Spleen (tissue), 11 donors: ENCODE measurements around the gene OBSCN. TPM values are rescaled to one million over a fixed set of nuclear protein-coding genes. Genes with fewer than 3 reads are reported as not detected.

Experiments used
- DNase-seq: peaks from one replicate; pipeline ENCODE4 v3.0.0-alpha.2; 2020
- H3K27ac ChIP-seq, 8 donors: fragments of 200-600 bp; sonication (generic) in 7 of 8; 1 replicate in 4 of 8; 2 replicates in 4 of 8; pipeline versions ENCODE4 v1.5.0 to v1.8.0; 2016 to 2021; ENCODE audit warnings: inconsistent platforms in 4 of 8, mild to moderate bottlenecking in 4 of 8, moderate library complexity in 1 of 8
- H3K27me3 ChIP-seq, 7 donors: fragments of 200-600 bp; sonication (generic) in 6 of 7; replicated peaks in 1 of 7; 1 replicate in 4 of 7; 2 replicates in 3 of 7; pipeline versions ENCODE4 v1.5.0 to v1.8.0; 2016 to 2021; ENCODE audit warnings: inconsistent platforms in 3 of 7, mild to moderate bottlenecking in 1 of 7
- H3K36me3 ChIP-seq, 6 donors: fragments of 200-600 bp; sonication (generic) in 5 of 6; 1 replicate in 4 of 6; 2 replicates in 2 of 6; pipeline versions ENCODE4 v1.5.0 to v1.8.0; 2016 to 2021; ENCODE audit warnings: inconsistent platforms in 2 of 6
- H3K4me1 ChIP-seq, 6 donors: fragments of 200-600 bp; sonication (generic) in 5 of 6; 1 replicate in 3 of 6; 2 replicates in 3 of 6; pipeline versions ENCODE4 v1.5.0 to v1.8.0; 2016 to 2021; ENCODE audit warnings: inconsistent platforms in 3 of 6
- H3K4me3 ChIP-seq, 8 donors: fragments of 200-600 bp; sonication (generic) in 7 of 8; 1 replicate in 4 of 8; 2 replicates in 4 of 8; pipeline versions ENCODE4 v1.5.0 to v1.8.0; 2016 to 2021; ENCODE audit warnings: inconsistent platforms in 4 of 8, mild to moderate bottlenecking in 4 of 8, moderate library complexity in 2 of 8
- H3K9me3 ChIP-seq, 8 donors: fragments of 200-600 bp; sonication (generic) in 7 of 8; 1 replicate in 4 of 8; 2 replicates in 4 of 8; pipeline versions ENCODE4 v1.5.0 to v1.8.0; 2016 to 2021; ENCODE audit warnings: inconsistent platforms in 4 of 8
- CTCF ChIP-seq, 11 experiments: fragments of 200-600 bp in 7 of 11; fragments of 450-650 bp in 4 of 11; sonication (generic) in 4 of 11; IDR thresholded peaks in 8 of 11; conservative IDR thresholded peaks in 3 of 11; 1 replicate in 7 of 11; 2 replicates in 4 of 11; pipeline versions ENCODE4 v1.4.0 to v1.8.0; 2016 to 2021; ENCODE audit warnings: antibody characterized with exemption in 11 of 11, inconsistent platforms in 4 of 11, mild to moderate bottlenecking in 1 of 11
- POLR2A ChIP-seq, 3 donors: fragments of 450-650 bp; IDR thresholded peaks; one replicate each; pipeline ENCODE4 v1.5.1; 2017; ENCODE audit warnings: antibody characterized with exemption in 3 of 3, mild to moderate bottlenecking in 1 of 3
- POLR2AphosphoS5 ChIP-seq, 3 donors: sonication (generic); formaldehyde crosslinking; IDR thresholded peaks; one replicate each; pipeline ENCODE4 v1.5.1; 2017; ENCODE audit warnings: antibody characterized with exemption in 3 of 3
- WGBS, 5 donors: extraction: QIAGEN DNeasy Blood & Tissue Kit in 3 of 5; methylation state at CpG; one replicate each; pipeline versions ENCODE4 v1.1.5 to v1.1.7; 2013 to 2018; 5-methylcytosine and 5-hydroxymethylcytosine counted together
- intact Hi-C: fragments of 100-400 bp; cut with DNase I; formaldehyde crosslinking; loops from one replicate; pipeline ENCODE4 v1.15.0; 2023; ENCODE audit warnings: low total_unique reads
- polyA plus RNA-seq, 3 donors: library from polyadenylated mRNA; stranded (reverse); fragments of 200-250 nt; gene quantifications; one replicate each; pipeline ENCODE4 v1.2.1, GENCODE V29; 2013
- total RNA-seq, 7 donors: library from RNA; depleted of rRNA in 3 of 7; stranded (reverse); fragments of >200 nt in 3 of 7; fragmentation: NEBNext Ultra II Directional in 4 of 7; extraction: Animal tissue kit (Norgen Biotek cat#: 25700) in 4 of 7; gene quantifications; one replicate each; pipeline versions ENCODE4 v1.1.0 to v1.2.1, GENCODE V29; 2016 to 2021
- donor health status: healthy with polysubstance abuse.
- donor health status: DM: no; HTN: no; CAD: no; lungs with moderate emphysema.
- donor health status: DM: no; HTN: no; CAD: no.
- donor health status: Bipolar disorder and iron deficiency.
- donor health status: healthy.
- donor health status: DM: no; HTN: no; CAD: no.
- donor health status: DM: yes; HTN: yes; CAD: no.

Gene OBSCN
- total and polyA plus RNA-seq, 10 donors: 12.6 to 71.7 (median 41.9) TPM

GRCh38 chr1:228278432-228278941 lies 70.6 kb downstream of the OBSCN start:
- no peak for TF ChIP-seq POLR2A (IDR thresholded peaks at IDR 0.05)
- TF ChIP-seq CTCF (IDR thresholded peaks at IDR 0.05 in 8 of 11, conservative IDR thresholded peaks at IDR 0.05 in 3 of 11): no peak
- no peak for TF ChIP-seq POLR2AphosphoS5 (IDR thresholded peaks at IDR 0.05)
- Histone ChIP-seq H3K27ac (no peak overlapping the region), H3K27me3 (peaks cover 0 to 4% (median 0%) of the 10 kb centered on the region in 7 donors), H3K9me3 (no peaks in the 10 kb centered on the region), H3K36me3 (peaks cover 0 to 62% (median 25%) of the 10 kb centered on the region in 6 donors), H3K4me1 (peaks cover 9 to 38% (median 28%) of the 10 kb centered on the region in 6 donors), H3K4me3 (no peak overlapping the region)
- intact Hi-C loops: loop anchor here (10.0 kb wide), 1 partner anchor 154 kb away; no protein-coding TSS in a partner anchor
- WGBS, 5 donors: 94 to 98% (median 95%) methylated on average over 9 to 21 of the region's 21 CpGs
- peak; percentile 76 for DNase-seq

- 92 to 96% (median 94%) methylated on average over 13 to 27 of the region's 27 CpGs for WGBS, 5 donors
- peaks cover 0 to 4% (median 0%) of the 10 kb centered on the region in 7 donors for H3K27me3 ChIP-seq
- no peak overlapping the region for H3K4me3 ChIP-seq
- peaks cover 0 to 62% (median 28%) of the 10 kb centered on the region in 6 donors for H3K36me3 ChIP-seq
- intact Hi-C loops: loop anchor here (10.0 kb wide), 1 partner anchor 154 kb away; no protein-coding TSS in a partner anchor
- DNase-seq: peak; percentile 79
- no peak overlapping the region for H3K27ac ChIP-seq
- no peaks in the 10 kb centered on the region for H3K9me3 ChIP-seq
- TF ChIP-seq POLR2AphosphoS5 (IDR thresholded peaks at IDR 0.05) (no peak), POLR2A (IDR thresholded peaks at IDR 0.05) (no peak), CTCF (IDR thresholded peaks at IDR 0.05 in 8 of 11, conservative IDR thresholded peaks at IDR 0.05 in 3 of 11) (no peak)
- peaks cover 9 to 39% (median 27%) of the 10 kb centered on the region in 6 donors for H3K4me1 ChIP-seq
These were observed 71.3 kb downstream of the OBSCN start for GRCh38 chr1:228279011-228279721.

- 80 to 96% (median 87%) methylated on average over 10 to 12 of the region's 12 CpGs for WGBS, 5 donors
- TF ChIP-seq POLR2A (IDR thresholded peaks at IDR 0.05): no peak
- no peak for TF ChIP-seq POLR2AphosphoS5 (IDR thresholded peaks at IDR 0.05)
- TF ChIP-seq CTCF (IDR thresholded peaks at IDR 0.05 in 8 of 11, conservative IDR thresholded peaks at IDR 0.05 in 3 of 11): no peak
- Histone ChIP-seq H3K4me1 (peaks cover 9 to 37% (median 22%) of the 10 kb centered on the region in 6 donors), H3K27me3 (peaks cover 0 to 4% (median 0%) of the 10 kb centered on the region in 7 donors), H3K9me3 (no peaks in the 10 kb centered on the region), H3K4me3 (no peak overlapping the region), H3K36me3 (peaks cover 0 to 64% (median 28%) of the 10 kb centered on the region in 6 donors), H3K27ac (no peak overlapping the region)
- peak; percentile 72 for DNase-seq
- intact Hi-C loops: loop anchor here (10.0 kb wide), 1 partner anchor 155 kb away; no protein-coding TSS in a partner anchor
These were observed 71.9 kb downstream of the OBSCN start for GRCh38 chr1:228279722-228280105.
